GM18951 (cell line): ENCODE data around the gene COBLL1.
"Not testable (repeated sequence)": the region's sequence is repeated elsewhere in the genome, so short reads cannot be mapped to it uniquely, and the experiment has no call there.

Source experiments
- POLR2A ChIP-seq: IDR thresholded peaks from 4 replicates; pipeline ENCODE4 v1.6.1; 2011; ENCODE audit warnings: mild to moderate bottlenecking; ENCODE audit not compliant: insufficient read length, insufficient read depth; ENCODE audit errors: extremely low read depth
- in situ Hi-C: fragments of 300-500 bp; cut with MboI; formaldehyde crosslinking; loops from one replicate; pipeline ENCODE4 v1.12.0; 2022; ENCODE audit warnings: low sequenced_read_pairs, mixed read lengths, inconsistent platforms; ENCODE audit not compliant: unreplicated experiment

Gene COBLL1

DNA sequence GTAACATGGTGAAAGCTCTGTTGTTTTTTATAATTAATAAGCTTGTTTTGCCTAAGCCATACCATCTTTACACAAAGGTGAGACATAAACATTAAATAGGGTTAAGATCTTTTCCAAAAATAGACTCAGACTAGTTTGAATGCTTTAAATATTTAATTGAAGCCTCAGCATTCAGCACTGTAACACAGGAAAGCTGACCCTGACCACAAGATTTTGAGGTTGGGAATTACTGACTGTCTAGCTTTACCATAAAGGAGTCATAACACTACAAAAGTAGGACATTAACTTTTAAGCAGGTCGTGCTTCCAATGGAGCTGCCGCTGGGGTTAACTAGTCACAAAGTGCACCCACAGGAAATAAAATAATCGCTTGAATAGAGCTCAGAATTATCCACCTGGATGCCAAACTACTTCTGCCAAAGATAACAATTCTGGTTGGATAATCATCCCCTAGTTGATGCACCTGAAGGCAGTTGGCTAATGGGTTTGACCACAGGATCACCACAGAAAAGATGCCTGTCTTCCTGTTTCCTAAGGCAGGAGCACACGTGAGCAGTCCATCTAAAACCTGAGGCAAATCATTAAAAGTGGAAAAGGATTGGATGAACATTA, 106.2 kb downstream of the COBLL1 start:
- no peak for TF ChIP-seq POLR2A
- in situ Hi-C loops = no loop called here

DNA sequence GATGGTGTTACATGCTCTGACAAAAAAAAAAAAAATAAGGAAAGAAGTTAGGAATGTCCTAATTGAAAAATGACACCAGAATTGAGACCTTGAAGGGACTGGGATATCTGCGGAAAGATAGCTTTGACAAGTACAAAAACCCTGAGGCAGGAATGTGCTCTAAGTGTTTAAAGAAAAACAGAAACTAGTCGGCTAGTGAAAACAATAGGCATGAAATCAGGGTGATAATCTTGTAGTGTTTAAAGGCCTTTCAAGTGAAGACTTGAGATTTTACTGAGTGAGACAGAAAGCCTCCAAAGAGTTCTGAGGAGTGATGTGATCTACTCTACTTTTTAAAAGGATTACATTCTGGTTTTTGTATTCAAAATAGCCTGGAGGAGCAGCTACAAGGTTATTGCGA, 107.4 kb downstream of the COBLL1 start:
- in situ Hi-C loops = no loop called here
- no peak for TF ChIP-seq POLR2A

DNA sequence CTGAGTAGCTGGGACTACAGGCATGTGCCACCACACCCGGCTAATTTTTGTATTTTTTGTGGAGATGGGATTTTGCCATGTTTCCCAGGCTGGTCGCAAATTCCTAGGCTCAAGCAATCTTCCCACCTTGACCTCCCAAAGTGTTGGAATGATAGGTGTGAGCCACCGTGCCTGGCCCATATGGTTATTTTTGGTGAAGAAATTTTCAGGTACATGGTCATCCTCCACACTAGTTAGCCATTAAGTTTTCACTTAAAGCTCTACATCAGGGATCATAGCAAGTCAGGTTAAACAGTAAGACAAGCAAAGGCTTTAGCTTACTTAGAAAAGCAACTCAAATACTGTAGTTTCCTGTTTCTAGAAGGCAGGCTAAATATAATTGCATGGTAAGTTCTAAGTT, 116.1 kb downstream of the COBLL1 start:
- in situ Hi-C loops = no loop called here
- TF ChIP-seq POLR2A = no peak

DNA sequence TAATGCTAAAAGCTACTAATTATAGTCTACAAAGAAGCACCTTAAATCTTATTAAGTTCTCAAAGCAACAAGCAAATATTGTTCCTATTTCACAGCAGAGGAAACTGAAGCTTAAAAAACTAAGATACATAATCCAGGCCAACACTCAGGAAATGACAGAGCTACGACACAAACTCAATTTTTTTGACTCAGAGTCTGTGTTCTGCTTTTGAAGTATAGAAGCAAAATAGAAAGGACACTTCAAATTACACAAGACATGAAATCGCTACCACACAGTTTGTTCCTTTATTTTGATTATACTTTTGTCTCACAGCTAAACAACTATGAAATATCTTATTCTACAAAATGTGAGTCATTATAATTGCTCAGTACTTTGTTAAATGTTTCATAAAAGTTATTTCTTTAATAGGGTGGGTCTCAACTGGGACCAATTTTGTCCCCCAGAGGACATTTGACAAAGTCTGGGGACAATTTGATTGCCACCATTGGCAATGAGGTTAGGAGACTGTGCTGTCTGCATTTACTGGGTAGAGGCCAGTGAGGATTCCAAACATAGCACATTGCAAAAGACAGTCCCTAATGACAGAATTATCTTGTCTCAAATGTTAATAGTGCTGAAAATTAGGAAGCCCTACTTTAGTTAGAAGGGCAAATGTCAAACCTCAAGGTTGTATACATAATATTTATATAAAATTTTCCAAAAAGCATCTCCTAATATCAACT, 118.8 kb downstream of the COBLL1 start:
- in situ Hi-C loops = no loop called here
- TF ChIP-seq POLR2A = no peak

DNA sequence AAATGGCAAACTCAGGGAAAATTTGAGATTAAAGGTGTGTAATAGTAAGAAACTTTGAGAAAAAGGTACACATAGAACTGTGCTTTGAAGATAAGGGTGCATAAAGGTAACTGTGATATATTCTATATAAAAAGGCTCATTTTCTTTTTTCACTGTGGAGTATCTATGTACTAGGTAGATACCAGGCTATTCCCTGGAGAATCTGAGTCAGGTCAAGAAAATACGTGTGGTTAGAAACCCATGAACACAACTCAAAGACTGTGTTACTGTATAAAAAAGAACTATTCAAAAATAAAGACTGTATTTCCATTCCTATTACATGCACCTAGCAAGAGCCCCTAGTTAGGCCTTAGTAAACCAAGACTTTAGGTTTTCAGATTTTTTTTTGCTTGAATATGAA, 120.2 kb downstream of the COBLL1 start:
- TF ChIP-seq POLR2A = no peak
- in situ Hi-C loops = no loop called here

DNA sequence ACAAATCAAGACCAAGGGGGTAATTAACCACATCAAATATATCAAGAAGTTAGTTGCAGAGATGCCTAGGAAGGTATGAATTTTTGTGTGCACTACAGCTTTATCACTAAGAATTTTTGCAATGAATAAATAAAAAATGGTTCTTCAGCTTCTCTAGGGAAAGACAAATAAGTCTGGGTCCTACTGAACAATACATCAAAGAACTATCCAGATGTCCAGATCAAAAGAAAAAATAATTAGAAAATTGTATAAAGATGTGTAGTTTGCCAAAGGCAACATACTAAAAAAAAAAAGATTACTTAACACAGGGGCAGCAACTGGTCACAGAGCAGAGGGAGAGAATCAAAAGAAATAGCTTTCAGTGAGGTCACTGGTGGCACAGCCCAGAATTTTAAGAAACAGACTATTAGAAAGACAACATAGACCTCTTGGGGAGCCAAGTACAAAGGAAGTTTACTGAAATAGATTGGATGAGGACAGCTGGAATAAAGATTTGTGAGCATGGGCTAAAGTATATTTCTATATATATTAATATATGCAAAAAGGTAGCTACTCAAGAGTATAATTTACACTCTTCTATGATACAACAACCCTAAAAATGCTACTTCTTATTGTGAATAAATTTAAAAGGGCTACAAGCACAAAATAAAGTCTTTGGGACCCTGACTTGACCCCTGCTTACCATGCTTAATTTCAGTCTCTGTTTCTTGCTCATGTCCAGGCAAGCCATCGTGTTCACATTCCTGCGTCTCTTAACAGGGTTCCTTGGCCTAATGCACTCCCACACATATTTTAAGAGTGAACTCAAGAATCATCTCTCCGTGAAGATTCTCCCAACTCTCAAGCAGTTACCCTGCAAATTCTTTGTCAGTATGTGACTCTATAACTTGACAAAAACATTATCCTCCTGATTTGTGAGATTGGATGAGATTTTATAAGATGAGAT, 121.4 kb downstream of the COBLL1 start:
- in situ Hi-C loops = no loop called here
- no peak for TF ChIP-seq POLR2A

DNA sequence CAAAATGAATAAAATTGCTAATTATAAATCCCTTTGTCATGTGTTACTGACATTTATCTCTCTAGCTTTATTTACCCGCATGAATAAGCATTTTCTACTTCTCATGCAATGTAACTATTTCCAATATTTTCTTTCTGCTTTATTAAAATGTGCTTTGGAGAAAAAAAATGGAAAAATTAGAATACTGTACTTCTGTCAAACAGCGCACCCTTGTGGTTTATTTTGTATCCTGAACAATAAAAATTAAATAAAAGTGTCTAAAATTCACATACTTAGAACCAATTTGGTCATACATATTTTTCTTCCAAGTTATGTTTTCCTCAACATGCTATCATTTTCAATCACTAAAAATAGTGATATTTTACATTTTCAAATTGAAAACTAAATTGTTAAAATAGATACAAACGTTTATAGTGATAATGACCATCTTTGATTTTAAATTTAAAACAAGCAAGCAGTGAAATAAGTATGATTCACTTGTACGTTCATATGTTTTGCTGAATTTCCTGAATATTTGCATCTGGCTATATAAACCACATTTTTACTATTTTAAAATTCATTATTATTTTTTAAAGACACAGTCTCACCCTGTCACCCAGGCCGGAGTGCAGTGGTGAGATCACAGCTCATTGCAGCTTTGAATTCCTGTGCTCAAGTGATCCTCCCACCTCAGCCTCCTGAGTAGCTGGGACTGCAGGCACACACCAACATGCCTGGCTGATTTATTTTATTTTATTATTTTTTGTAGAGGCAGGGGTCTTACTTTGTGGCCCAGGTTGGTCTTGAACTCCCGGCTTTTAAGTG, 124.4 kb downstream of the COBLL1 start:
- in situ Hi-C loops = no loop called here
- TF ChIP-seq POLR2A = no peak

DNA sequence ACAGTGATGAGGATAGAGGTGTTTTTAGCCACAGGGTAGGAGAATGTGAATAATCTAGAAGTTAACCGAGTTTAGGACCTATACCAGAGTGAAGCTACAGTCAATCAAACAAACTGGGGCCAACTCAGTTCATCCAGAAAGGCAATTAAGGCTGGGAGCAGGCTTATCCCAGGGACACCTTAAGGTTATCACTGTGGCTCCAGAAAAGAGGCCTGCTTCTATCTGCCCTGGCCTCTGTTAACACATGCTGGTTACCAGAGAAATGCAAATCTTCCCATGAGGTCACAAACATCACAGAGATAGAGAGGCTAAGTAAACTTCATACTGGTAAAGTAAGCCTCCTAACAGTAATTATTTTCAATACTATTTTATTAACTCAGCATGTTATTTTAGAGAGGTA, 127.2 kb downstream of the COBLL1 start:
- TF ChIP-seq POLR2A = no peak
- in situ Hi-C loops = no loop called here

DNA sequence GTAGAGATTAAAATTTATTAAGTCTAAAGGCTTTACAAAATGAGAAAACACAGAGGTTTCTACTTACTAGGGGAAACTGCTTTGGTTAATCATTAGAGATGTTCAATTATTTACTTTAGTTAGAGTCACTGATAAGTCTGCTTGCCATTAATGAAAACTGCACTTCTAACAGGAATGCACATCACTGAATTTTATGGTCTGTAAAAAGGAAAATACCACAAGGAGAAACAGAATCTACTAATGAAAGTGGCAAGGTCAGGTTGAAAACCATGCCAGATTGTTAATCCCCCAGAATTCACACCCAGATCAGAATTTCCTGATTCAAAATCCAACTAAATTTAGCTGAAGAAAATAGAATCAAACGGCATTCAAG, 129.9 kb downstream of the COBLL1 start:
- in situ Hi-C loops = no loop called here
- no peak for TF ChIP-seq POLR2A

DNA sequence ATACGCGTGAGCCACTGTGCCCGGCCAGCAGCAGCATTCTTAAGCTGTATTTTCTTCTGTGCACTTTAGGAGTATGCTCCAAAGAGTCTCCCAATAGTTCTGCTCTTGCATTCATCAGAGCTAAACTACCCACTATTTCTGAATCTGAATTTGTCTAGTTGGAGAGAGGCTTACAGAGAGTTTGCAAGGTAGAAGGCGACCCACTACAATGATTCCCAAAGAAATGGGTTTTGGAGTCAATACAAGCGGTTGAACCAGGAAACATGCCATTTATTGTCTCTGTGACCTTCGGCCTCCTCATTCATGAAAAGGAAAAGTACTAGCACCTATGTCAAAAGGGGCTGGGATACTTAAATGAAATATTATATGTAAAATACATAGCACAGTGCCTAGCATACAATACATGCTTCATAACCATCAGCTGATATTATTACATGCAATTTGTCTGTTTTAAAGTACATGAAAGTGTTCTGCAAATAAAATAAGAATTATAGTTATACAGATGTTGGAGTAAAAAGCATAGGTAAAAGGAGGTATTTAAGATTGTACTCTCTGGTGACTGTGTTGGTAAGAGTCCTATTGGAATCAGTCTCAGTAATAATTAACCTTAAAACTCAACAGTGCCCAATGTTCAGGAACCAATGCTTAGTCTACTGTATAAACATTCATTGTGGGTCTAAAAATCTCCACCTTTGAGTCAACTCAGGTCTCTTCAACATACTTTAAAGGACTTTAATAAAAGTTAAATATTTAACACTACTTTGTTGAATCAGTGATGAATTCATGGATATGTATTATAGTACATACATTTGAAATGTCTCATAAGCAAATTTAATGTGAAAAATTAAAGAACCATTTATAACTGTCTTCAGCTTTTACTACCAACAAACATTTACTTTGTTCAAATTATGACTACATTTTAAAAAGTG, 130.5 kb downstream of the COBLL1 start:
- in situ Hi-C loops = no loop called here
- TF ChIP-seq POLR2A = no peak

DNA sequence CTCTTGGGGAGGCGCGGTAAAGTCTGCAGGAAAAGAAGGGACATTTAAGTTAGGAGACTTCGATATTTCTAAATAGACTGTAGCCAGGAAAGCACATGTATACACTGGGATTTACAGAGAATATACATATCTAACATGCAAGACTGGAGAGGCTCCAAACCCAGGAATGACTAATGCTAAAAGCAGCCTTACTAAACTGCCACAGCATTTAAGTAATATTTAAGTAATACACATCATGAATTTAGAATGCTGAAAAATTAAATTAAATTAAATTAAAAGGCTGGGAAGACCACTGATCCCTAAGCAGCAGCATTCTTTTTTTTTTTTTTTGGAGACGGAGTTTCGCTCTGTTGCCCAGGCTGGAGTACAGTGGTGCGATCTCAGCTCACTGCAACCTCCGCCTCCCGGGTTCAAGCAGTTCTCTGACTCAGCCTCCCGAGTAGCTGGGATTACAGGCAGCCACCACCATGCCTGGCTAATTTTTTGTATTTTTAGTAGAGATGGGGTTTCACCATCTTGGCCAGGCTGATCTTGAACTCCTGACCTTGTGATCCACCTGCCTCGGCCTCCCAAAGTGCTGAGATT, 131.3 kb downstream of the COBLL1 start:
- in situ Hi-C loops = not testable (repeated sequence)

DNA sequence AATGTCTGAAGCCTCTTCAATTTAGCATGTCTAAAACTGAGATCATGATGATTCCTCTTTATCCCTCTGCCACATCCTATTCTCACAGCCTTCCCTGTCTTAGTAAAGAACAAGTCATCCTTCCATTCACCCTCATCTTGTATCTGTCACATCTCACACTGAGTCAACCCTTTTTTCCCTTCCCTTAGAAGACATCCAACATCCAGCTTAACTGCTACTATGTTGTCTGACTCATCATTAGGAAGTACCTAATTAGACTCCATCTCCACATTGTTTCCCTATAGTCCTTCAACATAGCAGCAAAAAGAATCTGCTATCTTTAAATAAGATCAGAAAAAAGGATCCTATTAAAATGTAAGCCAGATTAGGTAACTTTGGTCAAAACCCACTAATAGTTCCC, 135.1 kb downstream of the COBLL1 start:
- no peak for TF ChIP-seq POLR2A
- in situ Hi-C loops = no loop called here
